HPDE6-E6E7 (cell line): ENCODE results near the gene SLC34A3.
A peak's percentile ranks its signal among the peaks of the same experiment; 100 is the strongest.

Experiments
- DNase-seq: peaks from one replicate; pipeline ENCODE4 v3.0.0; 2011; ENCODE audit warnings: missing footprints; ENCODE audit errors: extremely low spot score

SLC34A3 gene

GRCh38 chr9:137195525-137196220, 35.0 kb upstream of the SLC34A3 start:
- DNase-seq = no peak

- DNase-seq = no peak
Measured at GRCh38 chr9:137198051-137198901, 32.4 kb upstream of the SLC34A3 start.

- no peak for DNase-seq
Measured at GRCh38 chr9:137198902-137199283, 31.8 kb upstream of the SLC34A3 start.

DNA sequence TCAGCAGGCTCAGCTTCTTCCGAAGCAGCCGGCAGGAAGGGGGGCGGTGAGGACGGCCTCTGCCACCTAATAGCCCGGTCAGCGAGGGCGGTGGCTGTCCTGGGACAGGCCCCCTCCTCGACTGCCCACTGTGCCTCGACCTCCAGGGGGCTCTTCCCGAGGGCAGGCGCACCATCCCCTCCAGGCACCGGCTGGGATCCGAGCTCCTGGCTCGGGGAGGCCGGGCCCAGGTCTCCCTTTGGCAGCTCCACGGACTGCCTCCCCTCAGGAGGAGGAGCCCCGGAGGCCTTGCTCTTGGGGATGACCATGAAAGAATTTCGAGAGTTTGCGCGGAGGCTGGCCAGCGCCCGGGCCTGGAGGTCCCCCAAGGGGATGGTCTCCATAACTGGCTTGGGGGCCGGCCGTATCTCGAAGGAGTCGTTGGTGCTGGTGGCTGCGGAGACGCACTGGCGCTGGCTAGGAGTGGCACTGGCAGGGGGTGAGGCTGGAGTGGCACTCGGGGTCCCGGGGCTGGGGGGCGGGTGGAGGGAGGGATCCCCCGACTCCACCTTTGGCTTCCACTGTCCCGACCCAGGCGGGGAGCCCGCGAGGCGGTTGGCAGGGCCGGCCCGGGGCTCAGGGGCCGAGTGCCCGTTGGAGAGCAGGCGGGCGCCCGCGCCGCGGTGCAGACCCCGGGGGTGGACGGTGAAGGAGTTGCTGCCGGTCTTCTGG, 31.1 kb upstream of the SLC34A3 start:
- no peak for DNase-seq

DNA sequence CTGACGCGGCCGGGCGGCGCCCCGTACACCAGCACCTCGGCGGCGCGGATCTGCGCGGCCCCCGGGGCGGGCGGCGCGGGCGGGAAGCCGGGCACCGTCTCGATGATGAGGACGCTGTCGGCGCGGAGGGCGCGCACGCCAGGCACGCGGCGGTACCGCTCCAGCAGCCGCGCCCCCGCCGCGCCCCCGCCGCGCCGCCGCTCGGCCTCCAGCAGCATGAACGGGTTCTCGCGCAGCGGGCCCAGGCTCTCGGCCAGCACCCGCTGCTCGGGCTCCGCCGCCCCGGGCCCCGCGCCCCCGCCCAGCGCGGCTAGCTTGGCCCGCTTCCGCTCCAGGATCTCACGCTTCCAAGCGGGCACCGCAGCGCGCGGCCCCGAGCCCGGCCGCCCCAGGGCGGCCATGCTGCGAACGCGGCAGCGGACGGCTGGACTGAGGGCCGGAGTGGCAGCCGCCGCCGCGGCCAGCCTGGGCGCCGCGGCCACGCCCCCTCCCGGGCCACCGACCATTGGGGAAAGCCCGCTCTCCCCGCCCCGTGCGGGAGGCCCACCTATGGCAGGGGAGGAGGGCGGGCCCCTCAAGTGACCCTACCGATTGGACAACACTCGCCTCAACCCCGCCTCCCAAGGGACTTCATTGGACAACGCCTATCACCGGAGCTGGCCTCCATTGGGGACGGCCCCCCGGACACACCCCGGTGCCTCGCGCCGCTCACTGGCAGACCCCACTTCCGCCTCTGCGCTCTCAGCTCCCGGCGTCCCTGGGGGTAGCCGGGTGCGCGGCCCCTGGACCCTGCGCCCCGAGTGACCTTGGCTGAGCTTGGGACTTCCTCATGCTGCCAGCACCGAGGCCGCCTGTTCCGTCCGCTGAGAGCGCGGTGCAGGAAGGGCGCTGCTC, 30.1 kb upstream of the SLC34A3 start, which contains the start of gene TPRN:
TPRN (minus strand) TSS at position 431 of the 894 bp plus-strand sequence; CDS start at position 401, 30 bp downstream.
- peak; percentile 100 for DNase-seq

DNA sequence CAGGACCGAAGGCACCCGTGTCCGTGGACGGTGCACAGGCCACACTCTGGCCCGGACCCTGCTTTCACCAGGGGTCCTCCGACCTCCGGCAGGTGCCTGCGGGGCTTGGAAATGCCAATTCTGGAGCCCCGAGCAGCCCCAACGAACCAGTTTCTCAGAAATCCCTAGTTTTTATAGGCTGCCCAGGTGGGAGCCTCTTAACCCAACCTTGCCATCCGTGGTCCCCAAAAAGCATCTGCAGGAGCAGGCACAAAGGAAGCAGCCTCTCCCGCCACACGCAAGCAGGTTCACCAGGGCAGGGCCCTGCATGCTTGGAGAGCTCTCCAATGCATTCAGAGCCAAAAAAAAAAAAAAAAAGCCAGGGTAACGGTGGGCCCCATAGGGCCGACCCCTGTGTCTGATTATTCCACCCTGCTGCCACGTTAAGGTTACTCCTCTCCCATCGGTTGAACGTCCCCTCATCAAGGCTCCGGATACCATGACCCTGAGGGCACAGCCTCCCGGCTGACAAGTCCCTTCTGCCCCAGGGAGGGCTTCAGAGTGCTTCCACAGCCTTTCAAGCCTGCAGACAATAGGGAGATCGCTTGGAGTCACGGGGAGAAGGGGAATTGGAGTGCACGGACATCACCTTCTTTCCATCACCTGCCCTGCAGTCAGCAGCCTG, 29.4 kb upstream of the SLC34A3 start:
- no peak for DNase-seq

GRCh38 chr9:137202966-137203365, 27.7 kb upstream of the SLC34A3 start:
- no peak for DNase-seq

- DNase-seq = no peak
Measured at GRCh38 chr9:137204731-137205125, 26.0 kb upstream of the SLC34A3 start.

GRCh38 chr9:137205126-137206069, 25.3 kb upstream of the SLC34A3 start, which contains the start of the genes NDOR1 and TMEM203:
NDOR1 (plus strand) TSS chr9:137205700; CDS start chr9:137205778, 78 bp downstream.
TMEM203 (minus strand) TSS chr9:137205648; CDS start chr9:137205414, 234 bp downstream.
- peak; percentile 90 for DNase-seq

DNA sequence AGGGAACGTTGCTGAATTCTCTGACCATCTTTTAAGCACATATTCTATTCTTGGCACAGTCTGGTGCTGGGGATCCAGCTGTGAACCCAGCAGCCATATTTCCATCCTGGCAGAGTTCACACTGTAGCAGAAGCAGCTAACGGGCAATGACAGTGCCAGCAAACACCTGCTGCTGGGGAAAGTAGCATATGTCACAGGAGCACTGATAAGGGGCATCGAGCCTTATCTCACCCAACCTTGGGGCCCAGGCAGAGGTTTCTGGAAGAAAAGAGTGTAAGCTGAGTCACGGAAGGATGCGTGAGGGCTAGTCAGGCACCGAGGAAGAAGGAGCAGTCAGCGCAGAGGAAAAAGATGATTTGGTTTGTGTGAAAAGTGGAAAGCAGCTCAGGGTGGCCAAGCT, 24.1 kb upstream of the SLC34A3 start:
- no peak for DNase-seq

DNA sequence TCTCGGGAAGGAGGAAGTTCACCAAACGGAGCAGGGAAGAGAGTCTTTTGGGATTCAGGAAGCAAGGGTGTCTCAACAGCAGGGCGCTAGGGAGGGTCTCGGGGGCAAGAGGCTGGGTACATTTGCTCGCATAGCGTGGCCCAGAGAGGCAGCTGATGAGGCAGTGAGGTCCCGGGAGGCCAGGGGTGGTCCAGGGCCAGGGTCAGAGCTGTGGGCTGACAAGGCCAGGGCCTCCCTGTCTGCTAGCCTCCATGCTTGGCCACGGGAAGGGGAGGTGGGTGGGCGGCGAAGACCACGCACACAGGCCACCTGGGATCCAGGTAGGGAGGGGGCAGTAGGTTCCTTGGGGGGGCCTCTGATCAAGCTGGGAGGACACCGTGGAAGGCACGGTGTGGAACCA, 19.2 kb upstream of the SLC34A3 start:
- no peak for DNase-seq

DNA sequence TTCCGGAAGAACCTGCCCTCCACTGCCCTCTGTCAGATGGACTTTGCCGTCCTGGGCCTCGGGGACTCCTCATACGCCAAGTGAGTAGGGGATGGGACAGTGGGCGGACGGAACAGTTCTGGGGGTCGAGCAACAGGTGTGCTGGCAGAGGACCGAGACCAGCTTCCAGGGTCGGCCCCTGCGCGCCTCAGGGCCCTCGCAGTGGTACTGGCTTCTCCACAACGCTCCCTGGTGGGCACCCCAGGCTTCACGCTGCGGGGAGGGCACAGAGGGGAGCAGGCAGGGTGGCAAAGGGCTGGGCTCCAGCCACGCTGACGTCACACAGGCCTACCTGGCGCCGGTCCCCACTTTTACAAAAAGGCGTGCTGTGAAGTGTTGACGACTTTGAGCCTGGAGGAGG, 18.2 kb upstream of the SLC34A3 start:
- no peak for DNase-seq

GRCh38 chr9:137213160-137214060, 17.3 kb upstream of the SLC34A3 start:
- no peak for DNase-seq

GRCh38 chr9:137214620-137215019, 16.1 kb upstream of the SLC34A3 start:
- no peak for DNase-seq

DNA sequence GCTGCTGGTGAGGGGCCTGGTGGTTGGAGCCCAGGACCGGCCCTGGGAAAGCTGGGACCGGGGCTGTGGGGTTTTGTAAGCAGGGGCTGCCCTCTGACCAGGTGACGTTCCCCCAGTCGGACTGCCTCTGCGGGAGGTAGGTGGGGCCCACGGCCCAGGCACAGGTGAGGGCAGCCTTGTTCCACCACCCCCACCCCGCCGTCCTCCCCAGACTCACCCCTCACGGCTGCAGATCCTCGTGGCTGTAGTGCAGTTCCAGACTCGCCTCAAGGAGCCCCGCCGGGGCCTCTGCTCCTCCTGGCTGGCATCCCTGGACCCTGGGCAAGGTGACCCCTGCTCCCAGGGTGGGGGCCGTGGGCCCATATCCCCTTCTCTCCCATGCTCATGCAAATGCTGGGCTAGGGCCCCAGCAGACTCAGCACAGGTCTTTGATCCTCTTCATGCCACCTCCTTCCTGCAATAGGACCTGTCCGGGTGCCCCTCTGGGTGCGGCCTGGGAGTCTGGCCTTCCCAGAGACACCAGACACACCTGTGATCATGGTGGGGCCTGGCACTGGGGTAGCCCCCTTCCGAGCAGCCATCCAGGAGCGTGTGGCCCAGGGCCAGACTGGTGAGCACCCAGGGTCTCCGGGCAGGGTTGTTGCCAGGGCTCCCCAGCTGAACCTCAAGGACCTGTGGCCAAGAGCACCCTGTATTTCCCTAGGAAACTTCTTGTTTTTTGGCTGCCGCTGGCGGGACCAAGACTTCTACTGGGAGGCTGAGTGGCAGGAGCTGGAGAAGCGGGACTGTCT, 15.3 kb upstream of the SLC34A3 start:
- no peak for DNase-seq

DNA sequence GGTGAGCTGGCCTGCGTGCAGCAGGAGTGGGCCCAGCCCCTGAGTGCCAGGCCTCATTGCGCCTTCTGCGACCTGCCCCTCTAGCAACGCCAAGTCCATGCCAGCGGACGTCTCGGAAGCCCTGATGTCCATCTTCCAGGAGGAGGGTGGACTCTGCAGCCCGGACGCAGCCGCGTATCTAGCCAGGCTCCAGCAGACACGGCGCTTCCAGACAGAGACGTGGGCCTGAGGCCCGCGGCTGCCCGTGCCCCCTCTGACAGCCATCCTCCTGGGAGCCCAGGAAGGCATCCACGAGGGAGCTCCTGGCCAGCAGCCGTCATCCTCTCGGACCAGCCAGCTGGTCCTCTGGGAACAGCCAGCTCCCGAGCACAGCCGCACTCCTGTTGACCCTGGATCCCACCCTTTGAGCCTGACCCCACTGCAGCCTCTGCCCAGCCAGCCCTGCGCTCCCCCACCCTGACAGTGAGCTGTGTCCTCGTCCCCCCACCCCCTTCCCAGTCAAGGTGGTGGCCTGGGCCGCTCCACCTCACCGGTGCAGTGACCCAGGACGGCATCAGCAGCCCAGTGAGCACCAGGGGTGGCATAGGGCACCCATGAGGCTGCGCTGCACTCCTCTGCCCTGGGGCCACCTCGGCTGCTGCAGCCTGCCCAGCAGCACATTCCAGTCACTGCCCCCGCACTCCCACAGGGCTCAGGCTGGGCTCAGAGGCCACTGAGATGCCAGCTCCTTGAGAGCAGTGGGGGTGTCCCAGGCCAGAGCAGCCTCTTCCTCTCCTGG, 14.3 kb upstream of the SLC34A3 start:
- no peak for DNase-seq
